HG03571 (cell line): ENCODE data around the gene SLC32A1.

Experiments used
- ATAC-seq: cut with Tn5 transposase; IDR thresholded peaks from one replicate; pipeline ENCODE4 v1.9.1; 2021; ENCODE audit not compliant: unreplicated experiment

Gene SLC32A1

DNA sequence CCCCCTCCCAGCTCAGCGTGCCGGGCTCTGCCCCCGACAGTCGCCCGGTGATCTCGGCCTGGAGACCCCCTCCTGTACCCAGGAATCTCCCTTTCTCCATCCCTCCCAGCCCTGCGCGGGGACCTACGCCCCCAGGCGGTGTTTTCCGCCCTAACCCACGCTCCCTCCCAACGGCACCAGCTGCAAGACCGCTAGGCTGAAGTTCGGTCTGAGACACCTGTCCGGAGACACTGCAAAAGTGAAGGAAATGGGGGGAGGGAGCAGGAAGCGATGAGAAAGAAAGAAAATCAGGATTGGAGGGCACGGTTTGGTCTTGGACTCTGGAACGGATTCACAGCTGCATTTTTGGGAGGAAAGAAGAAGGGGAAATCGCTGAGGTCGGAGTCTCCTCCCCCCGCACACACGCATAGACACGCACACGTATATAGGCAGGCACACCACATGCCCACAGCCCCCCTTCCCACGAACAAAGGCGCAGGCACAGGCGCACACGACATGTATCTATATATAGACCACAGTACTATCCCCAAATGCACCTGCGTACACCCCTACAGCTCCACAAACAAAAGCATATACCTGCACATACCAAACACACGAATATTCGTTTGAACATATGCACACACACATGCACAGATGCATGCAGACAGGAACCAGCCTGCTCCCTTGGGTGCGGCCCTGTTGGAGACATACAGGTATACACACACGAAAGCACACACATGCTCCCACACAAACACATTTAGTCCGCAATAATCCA is 1.0 kb downstream of the SLC32A1 start:
- ATAC-seq, result no peak

DNA sequence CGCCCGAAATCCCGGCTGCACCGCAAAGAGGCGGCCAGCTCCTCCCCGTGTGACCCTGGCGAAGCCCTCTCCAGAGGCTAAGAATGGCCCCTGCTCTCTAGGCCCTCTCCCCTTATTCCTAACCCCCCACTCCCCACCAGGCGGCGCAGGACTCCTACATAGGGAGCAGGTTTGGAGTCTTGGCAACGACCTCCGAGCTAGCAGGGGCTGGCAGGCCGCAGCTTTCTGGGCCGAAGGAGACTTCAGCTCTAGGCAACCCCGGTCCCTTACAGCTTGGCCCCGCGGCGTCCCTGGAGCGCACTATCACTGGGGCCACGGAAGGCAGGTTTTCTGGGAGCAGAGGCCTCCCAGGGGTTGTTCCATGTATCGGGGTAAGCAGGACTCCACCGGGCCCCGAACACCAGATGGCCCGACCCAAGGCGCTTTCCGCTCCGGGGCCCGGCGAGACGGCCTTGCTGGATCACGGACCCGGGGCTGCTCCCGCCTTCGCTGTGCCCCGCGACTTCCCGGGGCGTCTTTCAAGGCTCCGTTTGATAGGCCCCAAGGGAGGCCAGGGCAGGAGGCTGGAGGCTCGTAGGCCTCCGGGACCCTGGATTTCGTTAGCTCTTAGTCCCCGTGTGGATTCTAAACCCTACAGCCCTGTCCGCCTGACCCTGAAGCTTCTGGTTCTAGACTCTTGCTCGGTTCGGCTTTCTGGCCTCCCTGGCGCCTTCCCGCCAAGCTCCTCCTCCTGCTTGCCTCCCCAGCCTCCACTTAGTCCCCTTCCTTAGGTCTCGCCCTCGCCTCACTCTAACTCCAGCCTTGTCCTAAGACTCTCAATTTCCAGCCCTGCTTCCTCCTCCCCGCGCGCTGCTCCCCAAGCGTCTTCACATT is 1.9 kb downstream of the SLC32A1 start:
- ATAC-seq, result no peak

DNA sequence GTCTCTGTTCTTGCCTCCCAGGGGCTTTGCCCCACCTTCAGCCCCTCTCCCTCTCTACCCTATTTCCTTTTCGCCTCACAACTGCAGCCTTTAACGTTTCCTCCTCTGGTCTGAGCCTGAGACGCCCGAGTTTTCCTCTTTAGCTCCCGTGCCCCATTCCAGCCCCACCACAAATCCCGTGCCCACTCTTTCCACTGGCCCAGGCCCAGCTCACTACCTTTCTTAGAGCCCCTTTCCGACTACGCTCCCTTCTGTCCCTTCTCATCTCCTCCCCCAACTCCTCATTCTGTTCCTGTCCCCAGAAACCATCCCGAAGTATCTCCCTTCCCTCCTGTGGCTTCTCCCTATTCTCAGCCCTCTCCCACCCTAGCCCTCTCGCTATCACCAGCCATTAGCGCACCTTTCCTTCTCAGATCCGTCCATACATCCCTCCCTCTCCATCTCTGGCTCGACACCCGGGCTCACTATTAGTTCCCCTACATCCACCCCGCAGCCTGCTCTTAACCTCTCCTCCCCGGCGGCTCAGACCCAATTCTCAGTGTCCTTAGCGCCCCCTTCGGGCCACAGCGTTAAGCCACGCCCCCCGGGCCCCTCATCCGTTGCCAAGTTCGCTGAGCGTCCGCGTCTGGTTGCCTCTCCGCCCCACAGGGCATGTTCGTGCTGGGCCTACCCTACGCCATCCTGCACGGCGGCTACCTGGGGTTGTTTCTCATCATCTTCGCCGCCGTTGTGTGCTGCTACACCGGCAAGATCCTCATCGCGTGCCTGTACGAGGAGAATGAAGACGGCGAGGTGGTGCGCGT is 2.7 kb downstream of the SLC32A1 start:
- no peak for ATAC-seq

DNA sequence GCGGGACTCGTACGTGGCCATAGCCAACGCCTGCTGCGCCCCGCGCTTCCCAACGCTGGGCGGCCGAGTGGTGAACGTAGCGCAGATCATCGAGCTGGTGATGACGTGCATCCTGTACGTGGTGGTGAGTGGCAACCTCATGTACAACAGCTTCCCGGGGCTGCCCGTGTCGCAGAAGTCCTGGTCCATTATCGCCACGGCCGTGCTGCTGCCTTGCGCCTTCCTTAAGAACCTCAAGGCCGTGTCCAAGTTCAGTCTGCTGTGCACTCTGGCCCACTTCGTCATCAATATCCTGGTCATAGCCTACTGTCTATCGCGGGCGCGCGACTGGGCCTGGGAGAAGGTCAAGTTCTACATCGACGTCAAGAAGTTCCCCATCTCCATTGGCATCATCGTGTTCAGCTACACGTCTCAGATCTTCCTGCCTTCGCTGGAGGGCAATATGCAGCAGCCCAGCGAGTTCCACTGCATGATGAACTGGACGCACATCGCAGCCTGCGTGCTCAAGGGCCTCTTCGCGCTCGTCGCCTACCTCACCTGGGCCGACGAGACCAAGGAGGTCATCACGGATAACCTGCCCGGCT is 3.4 kb downstream of the SLC32A1 start:
- ATAC-seq, result no peak

DNA sequence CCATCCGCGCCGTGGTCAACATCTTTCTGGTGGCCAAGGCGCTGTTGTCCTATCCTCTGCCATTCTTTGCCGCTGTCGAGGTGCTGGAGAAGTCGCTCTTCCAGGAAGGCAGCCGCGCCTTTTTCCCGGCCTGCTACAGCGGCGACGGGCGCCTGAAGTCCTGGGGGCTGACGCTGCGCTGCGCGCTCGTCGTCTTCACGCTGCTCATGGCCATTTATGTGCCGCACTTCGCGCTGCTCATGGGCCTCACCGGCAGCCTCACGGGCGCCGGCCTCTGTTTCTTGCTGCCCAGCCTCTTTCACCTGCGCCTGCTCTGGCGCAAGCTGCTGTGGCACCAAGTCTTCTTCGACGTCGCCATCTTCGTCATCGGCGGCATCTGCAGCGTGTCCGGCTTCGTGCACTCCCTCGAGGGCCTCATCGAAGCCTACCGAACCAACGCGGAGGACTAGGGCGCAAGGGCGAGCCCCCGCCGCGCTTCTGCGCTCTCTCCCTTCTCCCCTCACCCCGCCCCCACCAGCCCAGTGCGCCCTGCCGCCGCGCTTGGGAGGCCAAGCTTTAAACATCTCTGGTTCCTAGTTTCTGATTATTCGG is 4.0 kb downstream of the SLC32A1 start:
- no peak for ATAC-seq

DNA sequence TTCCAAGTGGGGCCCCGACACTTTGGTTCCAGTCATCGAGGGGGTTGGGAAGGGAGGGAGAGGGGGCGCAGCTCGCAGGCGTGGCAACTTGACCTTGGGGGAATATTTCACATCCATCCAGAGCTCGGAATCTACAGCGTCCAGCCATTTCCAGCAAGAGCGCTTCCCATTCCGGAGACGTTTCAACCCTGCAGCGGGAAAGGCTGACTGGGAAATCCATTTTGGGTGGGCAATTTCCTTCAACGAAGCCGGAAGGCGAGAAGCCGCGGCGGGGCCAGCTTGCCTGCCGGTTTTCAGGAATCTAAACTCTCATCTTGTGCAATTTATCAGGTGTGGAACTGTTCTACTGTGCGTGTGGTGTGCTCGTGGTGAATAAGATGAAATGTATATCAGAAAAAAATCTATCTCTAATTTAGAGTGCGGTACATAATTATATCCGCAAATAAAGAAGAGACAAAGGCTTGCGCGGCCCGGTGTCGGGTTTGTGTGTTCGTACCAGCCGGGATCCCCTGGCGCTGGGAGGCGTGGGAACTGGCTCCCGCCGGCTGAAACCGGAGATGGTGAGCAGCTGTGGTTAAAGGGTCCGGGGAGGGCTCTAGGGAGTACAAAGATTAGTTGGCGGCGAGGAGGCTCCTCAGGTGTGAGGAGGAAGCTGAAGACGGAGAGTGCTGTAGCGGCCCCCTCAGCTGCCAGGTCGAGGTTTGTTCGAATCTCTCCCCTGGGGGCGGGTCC is 4.8 kb downstream of the SLC32A1 start:
- no peak for ATAC-seq

DNA sequence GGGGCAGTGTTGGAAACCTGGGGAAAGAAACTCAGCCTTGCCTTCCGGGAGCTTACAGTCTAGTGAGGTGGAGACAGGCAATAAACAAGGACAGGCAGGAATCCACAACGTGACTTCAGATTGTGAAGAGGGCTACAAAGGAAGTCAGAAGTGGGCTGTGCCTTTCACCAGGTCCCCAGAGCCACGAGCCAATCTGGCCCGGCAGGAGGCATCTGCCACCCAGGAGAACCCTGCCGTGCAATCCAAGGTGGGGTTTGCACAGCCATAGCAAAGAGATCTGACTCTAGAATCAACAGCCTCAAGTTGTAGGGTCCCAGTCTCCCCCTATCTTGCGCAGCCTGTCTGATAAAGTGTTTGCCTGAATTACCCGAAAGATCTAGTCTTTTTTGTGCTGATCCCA is 5.5 kb downstream of the SLC32A1 start:
- ATAC-seq, result no peak

DNA sequence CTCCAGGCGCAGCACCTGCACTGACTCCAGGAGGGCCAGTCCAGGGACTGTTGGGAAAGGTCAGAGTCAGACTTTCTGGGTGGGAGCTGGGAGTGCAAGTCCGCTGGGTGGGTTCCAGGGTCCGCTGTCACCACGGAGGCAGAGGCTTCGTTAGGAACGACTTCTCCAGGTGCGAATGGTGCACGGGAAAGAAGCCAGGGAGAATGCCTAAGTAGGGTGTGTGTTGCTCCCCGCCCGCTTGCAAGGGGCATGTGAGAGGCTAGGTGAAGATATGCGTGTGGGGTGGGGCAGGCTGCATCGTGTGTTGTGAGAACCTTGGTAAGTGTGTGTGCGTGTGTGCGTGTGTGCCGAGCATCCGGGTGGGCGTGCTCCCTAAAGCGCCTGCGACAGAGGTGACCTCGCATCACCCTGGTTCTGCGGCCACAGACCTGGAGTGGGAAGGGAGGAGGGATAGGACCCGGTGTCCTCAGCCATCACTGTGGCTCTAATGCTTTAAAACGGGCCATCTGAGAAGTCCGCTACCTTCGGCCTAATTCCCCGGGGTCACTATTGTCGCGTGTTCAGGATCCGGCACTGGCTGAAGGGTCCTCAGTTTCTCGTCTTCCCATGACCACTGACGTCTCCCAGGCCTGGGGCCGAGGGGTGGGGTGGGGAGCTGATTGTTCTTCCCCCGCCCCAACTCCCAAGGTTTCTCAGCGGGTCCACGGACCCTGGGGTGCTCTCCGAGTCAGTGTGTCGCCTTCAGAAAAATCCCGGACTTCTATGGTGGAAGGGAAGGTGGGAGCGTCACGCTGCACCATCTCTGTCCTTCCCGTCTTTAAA is 6.1 kb downstream of the SLC32A1 start:
- no peak for ATAC-seq

DNA sequence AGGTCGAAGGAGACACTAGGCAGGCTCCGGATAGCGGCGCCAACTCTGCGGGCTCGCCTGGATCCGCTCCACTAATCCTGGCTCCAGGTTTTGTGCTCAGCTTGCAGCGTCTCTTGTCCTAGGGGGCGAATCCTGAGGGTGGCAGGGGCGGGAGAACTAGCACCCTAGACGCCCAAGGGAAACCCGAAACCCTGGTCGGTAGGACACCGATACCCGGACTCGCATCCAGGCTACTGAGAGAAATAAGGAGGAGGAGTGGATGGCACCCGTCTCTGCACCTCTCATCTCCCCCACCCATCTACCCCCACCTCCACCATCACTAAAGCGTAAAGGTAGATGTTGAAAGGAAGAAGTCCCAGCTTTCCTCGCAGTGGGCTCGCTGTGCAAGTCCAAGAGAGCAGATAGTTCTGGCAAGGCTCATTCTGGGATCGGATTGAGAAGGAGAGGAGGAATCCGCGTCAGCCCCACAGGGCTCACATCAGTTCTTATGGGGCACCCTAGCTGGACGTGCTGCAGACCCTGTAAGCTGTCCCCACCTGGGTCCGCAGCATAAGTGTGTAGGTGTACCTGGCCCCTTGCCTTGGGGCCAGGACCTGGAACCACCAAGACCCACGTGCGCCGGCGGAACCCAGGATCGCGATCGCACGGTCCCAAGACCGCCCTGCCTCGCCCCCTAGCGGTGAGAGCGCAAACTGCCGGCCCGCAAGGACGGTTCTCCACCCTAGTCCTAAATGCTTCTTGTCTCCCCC is 6.9 kb downstream of the SLC32A1 start:
- ATAC-seq, result no peak

DNA sequence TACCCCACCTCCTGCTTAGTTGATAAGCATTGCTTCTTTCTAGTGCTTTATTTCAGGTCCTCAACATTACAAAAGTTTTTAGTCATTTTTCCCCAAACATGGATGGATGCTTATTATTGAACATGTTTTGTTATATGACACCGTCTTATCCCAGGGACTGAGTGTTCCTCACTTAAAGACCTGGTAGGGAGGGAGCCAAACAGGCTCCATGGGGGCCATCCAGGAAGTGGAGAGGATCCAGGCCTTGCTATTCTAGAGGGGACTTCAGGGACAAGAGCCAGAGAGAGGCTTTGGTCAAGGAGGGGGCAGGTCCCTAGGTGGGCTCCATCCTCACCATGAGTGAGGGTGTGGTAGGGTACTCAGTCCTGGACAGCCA is 7.4 kb downstream of the SLC32A1 start:
- ATAC-seq, result no peak

DNA sequence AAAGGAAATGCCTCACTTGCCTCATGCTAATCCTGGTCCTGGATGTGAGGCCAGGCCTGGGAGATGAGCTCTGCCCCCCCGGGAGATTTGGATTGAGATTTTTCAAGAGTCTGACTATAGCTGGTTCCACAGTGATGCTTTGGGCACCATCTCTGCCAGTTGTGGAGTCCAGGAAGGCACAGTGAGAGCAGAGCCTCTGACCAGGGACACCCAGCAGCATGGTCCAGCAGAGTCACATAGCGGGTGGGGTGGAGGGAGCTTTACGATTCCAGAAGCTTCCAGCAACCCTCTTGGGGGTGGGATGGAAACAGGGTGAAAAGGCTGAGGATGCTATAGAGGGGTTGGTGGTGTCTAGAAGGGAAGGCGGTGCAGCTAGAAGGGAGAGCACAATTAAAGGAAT is 8.7 kb downstream of the SLC32A1 start:
- no peak for ATAC-seq

DNA sequence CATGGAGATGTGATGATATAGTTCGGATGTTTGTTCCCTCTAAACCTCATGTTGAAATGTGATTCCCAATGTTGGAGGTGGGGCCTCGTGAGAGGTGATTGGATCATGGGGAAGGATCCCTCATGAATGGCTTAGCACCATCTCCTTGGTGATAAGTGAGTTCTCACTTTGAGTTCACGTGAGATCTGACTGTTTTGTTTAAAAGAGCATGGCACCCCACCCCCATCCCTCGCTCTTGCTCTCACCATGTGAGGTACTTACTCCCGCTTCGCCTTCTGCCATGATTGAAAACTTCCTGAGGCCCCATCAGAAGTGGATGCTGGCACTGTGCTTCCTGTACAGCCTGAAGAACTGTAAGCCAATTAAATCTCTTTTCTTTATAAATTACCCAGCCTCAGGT is 10.9 kb downstream of the SLC32A1 start:
- ATAC-seq, result no peak

DNA sequence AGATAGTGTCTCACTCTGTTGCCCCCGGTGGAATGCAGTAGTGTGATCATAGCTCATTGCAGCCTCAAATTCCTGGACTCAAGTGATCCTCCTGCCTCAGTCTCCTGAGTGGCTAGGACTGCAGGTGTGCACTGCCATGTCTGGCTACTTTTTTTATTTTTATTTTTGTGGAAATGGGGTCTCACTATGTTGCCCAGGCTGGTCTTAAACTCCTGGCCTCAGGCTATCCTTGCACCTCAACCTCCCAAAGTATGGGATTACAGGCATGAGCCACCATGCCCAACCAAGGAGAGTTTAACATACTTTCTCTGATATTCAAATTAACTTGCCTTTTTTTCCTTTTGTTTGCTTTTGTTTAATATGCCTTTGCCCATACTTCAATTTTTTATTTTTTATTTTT is 13.6 kb downstream of the SLC32A1 start:
- no peak for ATAC-seq

DNA sequence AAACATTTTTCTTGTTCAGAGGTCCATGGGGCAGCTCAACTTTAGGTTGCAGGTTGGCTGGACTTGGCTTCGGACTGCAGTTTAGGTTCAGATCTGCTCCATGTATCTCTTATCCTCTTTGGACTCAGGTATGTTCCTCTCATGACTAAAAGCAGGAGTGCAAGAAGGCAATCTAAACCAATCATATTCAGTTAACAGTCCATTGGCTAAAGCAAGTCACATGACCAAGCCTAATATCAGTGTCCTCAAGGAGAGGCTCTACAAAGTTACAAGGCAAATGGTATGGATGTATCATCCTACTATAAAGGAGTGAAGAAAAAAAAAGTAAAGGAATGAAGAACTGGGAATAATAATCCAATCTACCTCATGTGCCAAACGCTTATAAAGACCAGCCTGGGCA is 21.5 kb downstream of the SLC32A1 start:
- no peak for ATAC-seq

DNA sequence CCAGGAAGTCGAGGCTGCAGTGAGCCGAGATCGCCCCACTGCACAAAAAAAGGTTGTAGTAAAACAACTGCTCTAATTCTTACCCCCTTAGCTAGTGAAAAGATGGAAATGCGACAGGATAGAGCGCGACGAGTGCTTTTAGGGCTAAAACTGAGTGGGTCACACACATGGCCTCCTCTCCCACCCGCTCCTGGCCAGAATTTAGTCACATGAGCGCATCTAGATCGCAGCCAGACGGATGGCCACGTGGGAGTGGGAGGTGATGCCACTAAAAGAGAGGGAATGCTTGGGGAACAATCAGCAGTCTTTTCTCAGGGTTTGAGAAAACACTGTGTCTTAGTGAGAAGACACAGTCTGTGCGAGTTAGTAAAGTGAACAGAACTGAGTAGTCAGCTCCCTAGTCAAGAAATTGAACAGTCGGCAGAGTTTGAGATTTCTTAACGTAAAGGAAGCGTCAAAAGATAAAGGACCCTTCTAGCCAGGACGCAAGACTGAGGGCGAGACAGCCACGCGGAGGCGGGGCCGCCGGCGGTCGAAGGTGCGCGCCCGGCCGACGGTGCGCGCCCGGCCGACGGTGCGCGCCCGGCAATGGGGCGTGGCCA is 23.3 kb downstream of the SLC32A1 start:
- no peak for ATAC-seq

DNA sequence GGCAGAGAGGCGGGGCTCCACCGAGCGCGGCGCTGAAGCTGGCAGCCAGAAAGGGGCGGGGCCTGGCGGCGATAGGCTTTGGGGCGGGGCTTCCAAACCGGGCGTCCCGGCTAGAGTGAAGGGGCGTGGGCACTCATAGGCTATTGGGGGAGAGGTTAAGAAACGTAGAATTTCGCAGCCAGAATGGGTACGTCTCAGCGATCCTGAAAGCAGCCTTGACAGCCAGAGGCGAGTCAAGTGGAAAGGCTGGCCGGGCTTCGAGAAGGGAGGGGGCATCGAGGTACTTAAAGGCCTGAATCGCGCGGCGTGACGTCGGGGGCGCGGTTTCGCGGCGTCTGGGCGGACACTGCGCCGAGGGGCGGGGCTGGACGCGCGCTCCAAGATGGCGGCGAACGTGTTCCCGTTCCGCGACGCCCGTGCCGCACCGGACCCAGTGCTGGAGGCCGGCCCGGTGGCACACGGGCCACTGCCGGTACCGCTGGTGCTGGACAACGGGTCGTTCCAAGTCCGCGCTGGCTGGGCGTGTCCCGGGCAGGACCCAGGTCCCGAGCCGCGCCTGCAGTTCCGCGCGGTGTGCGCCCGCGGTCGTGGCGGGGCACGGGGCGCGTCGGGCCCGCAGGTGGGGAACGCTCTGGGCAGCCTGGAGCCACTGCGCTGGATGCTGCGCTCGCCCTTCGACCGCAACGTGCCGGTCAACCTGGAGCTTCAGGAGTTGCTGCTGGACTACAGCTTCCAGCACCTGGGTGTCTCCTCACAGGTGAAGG is 24.0 kb downstream of the SLC32A1 start, which contains the start of gene ACTR5:
TSS of gene ACTR5 (plus strand) at position 364 of the 764 bp plus-strand sequence. CDS start at position 383, 19 bp downstream.
- peak; percentile 81 for ATAC-seq

DNA sequence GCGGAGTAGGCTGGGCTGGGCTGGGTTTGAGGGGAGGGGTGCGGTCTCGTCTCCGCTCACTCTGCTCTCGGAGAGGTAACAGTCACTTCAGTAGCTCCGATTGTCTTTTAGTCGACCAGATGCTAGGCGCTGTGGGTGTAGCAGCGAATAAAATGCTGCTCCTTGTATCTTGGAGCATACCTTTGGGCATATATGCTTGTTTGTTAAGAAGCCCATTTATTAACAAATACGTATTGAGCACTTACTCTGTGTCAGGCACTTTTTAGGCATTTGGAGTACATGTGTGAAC is 24.5 kb downstream of the SLC32A1 start:
- peak; percentile 28 for ATAC-seq
